ENCODE results near the gene RAVER2. TPM values are rescaled to one million over a fixed set of nuclear protein-coding genes. Genes with fewer than 3 reads are reported as not detected.

The RAVER2 gene
- total RNA-seq, 1 experiment from 2014 or later, result 13.3 TPM

- no peak overlapping the region for H3K27ac ChIP-seq (ENCODE audit: insufficient read length, low read depth, low read length)
- no peaks in the 10 kb centered on the region for H3K9me3 ChIP-seq (ENCODE audit: control insufficient read depth, low read depth, low read length)
- H2BK5ac ChIP-seq (ENCODE audit: insufficient read length, low read length), result no peak overlapping the region
- H3K4me2 ChIP-seq (ENCODE audit: insufficient read depth, insufficient read length, low read length), result no peak overlapping the region
- no peaks in the 10 kb centered on the region for H4K20me1 ChIP-seq (ENCODE audit: control insufficient read depth, insufficient read depth, insufficient read length)
- no peak overlapping the region for H3K18ac ChIP-seq (ENCODE audit: insufficient read length, low read depth, low read length)
- H2BK120ac ChIP-seq (ENCODE audit: low read depth, low read length, poor library complexity, severe bottlenecking), result no peak overlapping the region
- no CpG with 5 or more reads among the region's 1 CpG for WGBS (ENCODE audit: extremely low coverage, insufficient read length, low lambda C conversion rate)
- H3T11ph ChIP-seq (ENCODE audit: low read length), result no peak overlapping the region
- H3K23ac ChIP-seq (ENCODE audit: insufficient read length, low read depth, low read length), result no peak overlapping the region
- H3K79me1 ChIP-seq (ENCODE audit: insufficient read depth, low read depth, low read length, poor library complexity, severe bottlenecking), result no peaks in the 10 kb centered on the region
- H3K14ac ChIP-seq (ENCODE audit: insufficient read depth, low read length), result no peak overlapping the region
- H4K5ac ChIP-seq (ENCODE audit: insufficient read length, low read depth, low read length), result no peak overlapping the region
- H4K91ac ChIP-seq (ENCODE audit: insufficient read length, low read depth, low read length), result no peak overlapping the region
- no peak overlapping the region for H2BK20ac ChIP-seq (ENCODE audit: low read depth, low read length, poor library complexity, severe bottlenecking)
- H3K79me2 ChIP-seq (ENCODE audit: insufficient read depth, low read length), result no peaks in the 10 kb centered on the region
- H3K9me3 Mint-ChIP-seq, result no peaks in the 10 kb centered on the region
- H3K27me3 ChIP-seq (ENCODE audit: insufficient read depth, low read length), result no peaks in the 10 kb centered on the region
- no peak overlapping the region for H3K4me3 Mint-ChIP-seq
- peaks cover 11 to 12% of the 10 kb centered on the region in 2 experiments for H3K4me1 Mint-ChIP-seq
- no peak overlapping the region for H2BK15ac ChIP-seq (ENCODE audit: low read depth, low read length)
- no peak overlapping the region for H3K4ac ChIP-seq (ENCODE audit: low read depth, low read length)
- H3K27me3 Mint-ChIP-seq (ENCODE audit: low read depth), result peaks cover 2% of the 10 kb centered on the region; the same call in 1 of the 2 replicates
- H4K8ac ChIP-seq (replicated peaks; ENCODE audit: insufficient read length, low read depth, low read length), result no peak overlapping the region
- no peaks in the 10 kb centered on the region for H3K4me1 ChIP-seq (ENCODE audit: insufficient read depth, low read length)
- H2AK5ac ChIP-seq (ENCODE audit: insufficient read length, low read length), result no peak overlapping the region
- no peaks in the 10 kb centered on the region for H3K23me2 ChIP-seq (ENCODE audit: insufficient read length, low read depth, low read length, poor library complexity, severe bottlenecking)
- H3K36me3 Mint-ChIP-seq (ENCODE audit: insufficient read depth in 1 of 3, low read depth in 3 of 3), result no peaks in the 10 kb centered on the region
- H2BK12ac ChIP-seq (ENCODE audit: insufficient read length, low read depth, low read length), result no peak overlapping the region
- TF ChIP-seq CTCF (conservative IDR thresholded peaks at IDR 0.05), result no peak
- H3K27ac Mint-ChIP-seq, result no peak overlapping the region
- DNase-seq, result no peak
- H2AFZ ChIP-seq (ENCODE audit: low read length), result no peak overlapping the region
- H3K9ac ChIP-seq (ENCODE audit: extremely low read depth, insufficient read length, low read length), result no peak overlapping the region
- no peak overlapping the region for H3K56ac ChIP-seq (ENCODE audit: insufficient read length, low read depth, low read length)
These were observed 33.6 kb upstream of the RAVER2 start for GRCh38 chr1:64711266-64711665.

All from H9 (cell line).